Activated CD4-positive, CD25-positive, alpha-beta regulatory T cell treated with anti-CD3 and anti-CD28 coated beads, Interleukin-2, amount 50 U/mL, for 16 hours (primary cell): ENCODE data around the gene DCAF5.

Experiments
- DNase-seq: peaks from one replicate; pipeline ENCODE4 v3.0.0-alpha.2; 2020; ENCODE audit warnings: low read depth, low spot score

Gene DCAF5

GRCh38 chr14:69006346-69006745, 146.6 kb downstream of the DCAF5 start:
- no peak for DNase-seq

- no peak for DNase-seq
Observed at GRCh38 chr14:69005432-69006148, 147.3 kb downstream of the DCAF5 start.

- DNase-seq: no peak
Observed at GRCh38 chr14:69004731-69005431, 148.0 kb downstream of the DCAF5 start.

- DNase-seq: no peak
Observed at GRCh38 chr14:69003626-69004025, 149.3 kb downstream of the DCAF5 start.

GRCh38 chr14:69002069-69002468, 150.8 kb downstream of the DCAF5 start:
- no peak for DNase-seq

GRCh38 chr14:69001375-69001774, 151.5 kb downstream of the DCAF5 start:
- DNase-seq: no peak
